ENCODE measurements around the gene MAP4K5.

DNA sequence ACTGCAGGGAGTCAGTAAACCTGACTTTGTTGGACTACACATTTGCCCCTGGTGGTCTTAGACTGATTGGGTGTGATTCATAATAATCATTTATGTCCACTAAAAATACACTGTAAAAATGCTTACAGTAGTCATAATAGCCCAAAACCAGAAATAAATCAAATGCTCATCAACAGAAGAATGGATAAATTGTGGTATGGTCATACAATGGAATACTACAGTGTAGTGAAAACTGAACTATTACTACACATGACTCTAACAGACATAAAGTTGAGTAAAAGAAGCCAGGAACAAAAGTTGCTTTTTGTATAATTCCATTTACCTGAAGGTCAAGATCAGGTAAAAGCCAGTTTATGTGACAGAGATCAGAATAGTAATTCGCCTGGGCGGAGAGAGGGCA, 78.5 kb downstream of the MAP4K5 start:
- TF ChIP-seq POLR2AphosphoS5 (IDR thresholded peaks at IDR 0.05; ENCODE audit: low read depth, low read length) (no peak), POLR2A (IDR thresholded peaks at IDR 0.05; ENCODE audit: low read depth, low read length) (no peak), SPI1 (IDR thresholded peaks at IDR 0.05; ENCODE audit: low read depth, low read length) (no peak), TAF1 (IDR thresholded peaks at IDR 0.05; ENCODE audit: low read depth, low read length) (no peak), POU2F2 (IDR thresholded peaks at IDR 0.05; ENCODE audit: low read depth, low read length) (no peak), PAX5 (IDR thresholded peaks at IDR 0.05; ENCODE audit: insufficient read depth, low read length, severe bottlenecking) (no peak)
